NOMO-1 treated with DMSO at 0.1 percent for 48 hours (cell line): ENCODE results near the gene S100A12.

Source experiments
- DNase-seq: peaks from one replicate; lab custom pipeline; 2025; ENCODE audit not compliant: unreplicated experiment; lab: John Stamatoyannopoulos, UW

The S100A12 gene

DNA sequence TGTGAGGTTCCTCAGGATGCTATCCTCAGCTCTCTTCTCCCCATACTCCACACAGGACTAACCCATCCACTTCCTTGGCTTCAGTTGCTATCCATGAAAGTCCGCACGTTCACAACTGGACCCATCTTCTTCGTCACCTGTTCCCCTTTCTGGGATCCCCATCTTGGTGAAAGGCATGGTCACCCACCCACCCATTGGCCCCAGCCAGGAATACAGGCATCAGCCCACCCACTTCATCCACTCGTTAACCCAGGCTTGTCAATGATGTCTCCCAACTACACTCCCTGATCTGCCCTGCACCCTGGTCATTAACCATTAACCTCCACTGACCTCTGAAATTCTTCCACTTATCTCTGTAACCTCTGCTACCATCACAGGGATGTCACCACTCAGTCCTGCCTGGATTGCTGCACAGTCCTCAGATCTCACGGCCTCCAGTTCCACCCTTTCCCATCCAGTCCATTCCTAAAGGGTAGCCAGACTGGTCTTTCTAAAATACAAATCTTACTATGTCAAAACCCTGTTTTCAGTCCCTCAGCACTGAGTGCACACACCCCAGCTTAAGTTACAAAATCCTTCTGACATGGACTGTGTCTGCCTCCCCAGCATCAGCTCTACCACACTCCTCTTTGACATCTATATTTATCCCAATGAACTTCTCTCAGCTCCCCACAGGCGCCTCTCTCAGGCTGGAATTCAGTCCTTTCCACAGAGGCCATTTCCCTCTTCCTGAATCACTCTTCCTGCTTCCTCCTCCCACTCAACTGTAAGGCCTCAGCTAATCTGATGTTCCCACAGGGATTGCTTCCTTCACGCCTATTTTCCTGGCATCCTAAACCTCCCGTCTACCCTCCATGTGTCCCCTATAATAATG lies 37.2 kb downstream of the S100A12 start:
- DNase-seq: no peak

DNA sequence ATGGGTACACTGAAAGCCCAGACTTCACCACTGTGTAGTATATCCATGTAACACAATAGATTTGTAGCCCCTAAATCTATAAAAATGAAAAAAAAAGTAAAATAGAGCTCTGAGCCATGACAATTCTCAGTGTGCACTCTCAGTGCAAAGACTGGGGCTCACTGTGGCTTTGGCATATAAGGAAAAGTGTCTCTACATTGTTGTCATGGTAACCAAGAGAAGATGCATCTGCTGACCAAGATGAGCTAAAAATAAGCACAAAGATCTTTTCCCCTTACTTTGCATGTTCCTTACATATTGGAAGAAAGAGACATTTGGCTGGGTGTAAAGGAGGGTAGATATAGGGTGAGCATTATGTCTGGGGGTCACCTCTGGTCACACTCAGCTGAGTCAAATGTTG lies 38.8 kb downstream of the S100A12 start:
- DNase-seq: no peak

DNA sequence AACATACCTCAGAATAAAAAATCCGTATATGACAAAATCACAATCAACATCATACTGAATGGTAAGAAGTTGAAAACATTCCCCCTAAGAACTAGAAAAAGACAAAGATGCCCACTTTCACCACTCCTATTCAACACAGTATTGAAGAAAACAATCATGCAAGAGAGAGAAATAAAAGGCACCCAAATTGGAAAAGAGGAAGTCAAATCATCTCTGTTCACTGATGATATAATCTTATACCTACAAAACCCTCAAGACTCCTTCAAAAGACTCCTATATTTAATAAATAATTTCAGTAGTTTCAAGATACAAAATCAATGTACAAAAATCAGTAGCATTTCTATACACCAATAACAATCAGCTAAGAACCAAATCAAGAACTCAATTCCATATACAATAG lies 41.5 kb downstream of the S100A12 start:
- DNase-seq: no peak

DNA sequence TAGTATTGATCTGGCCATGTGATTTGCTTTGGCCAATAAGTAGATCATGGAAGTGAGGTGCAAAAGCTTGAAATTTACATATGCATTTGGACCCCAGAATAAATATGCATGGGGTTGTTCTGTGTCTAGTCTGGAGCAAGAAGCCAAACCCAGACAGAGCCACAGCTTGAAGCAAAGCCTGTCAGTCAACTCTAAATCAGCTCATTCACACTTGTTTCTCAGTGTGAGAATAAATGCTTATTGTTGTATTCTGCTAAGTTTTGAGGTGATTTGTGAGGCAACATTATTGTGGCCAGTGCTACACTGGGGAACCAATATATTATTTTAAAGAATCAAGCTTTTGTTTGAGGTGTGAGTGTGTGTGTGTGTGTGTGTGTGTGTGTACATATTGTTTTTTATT lies 50.5 kb downstream of the S100A12 start:
- DNase-seq: no peak
